ENCODE results near the gene FCHSD2. TPM values are rescaled to one million over a fixed set of nuclear protein-coding genes. Genes with fewer than 3 reads are reported as not detected.

FCHSD2 gene
- total and polyA plus RNA-seq, 2 donors (not counting 3 experiments of a cell fraction or from before 2014, with no cell fraction given): 20.8 to 56.9 TPM

- no peaks in the 10 kb centered on the region for H3K9me3 ChIP-seq (replicated peaks; ENCODE audit: control insufficient read depth, insufficient read depth, low read length)
- CTCF ChIA-PET: interaction anchor here (1.0 kb wide), 1 partner anchor 138 kb away, joined by 3 read pairs; no protein-coding TSS in a partner anchor
- no peaks in the 10 kb centered on the region for H3K27me3 ChIP-seq (ENCODE audit: control insufficient read depth in 2 of 2, insufficient read depth in 2 of 2, low read length in 2 of 2)
- dilution Hi-C loops (cut with MboI; ENCODE audit: extremely low pct_ligation_motif_present, low sequenced_read_pairs) (no loop called here), intact Hi-C loops (cut with micrococcal nuclease) (no loop called here)
- no peak overlapping the region for H2AFZ ChIP-seq (ENCODE audit: low read depth, low read length)
- no peak overlapping the region for H3K9ac ChIP-seq (replicated peaks; ENCODE audit: extremely low read depth, insufficient read depth, low read length)
- no TSS peak for BruUV-seq (replicated peaks)
- H3K36me3 ChIP-seq (ENCODE audit: control insufficient read depth in 2 of 2, extremely low read depth in 1 of 2, insufficient read depth in 2 of 2, low read length in 2 of 2): peaks cover 0 to 3% of the 10 kb centered on the region in 2 experiments
- no peaks in the 10 kb centered on the region for H4K20me1 ChIP-seq (replicated peaks; ENCODE audit: control insufficient read depth, extremely low read depth, insufficient read depth, low read length)
- no peaks in the 10 kb centered on the region for H3K9me1 ChIP-seq (replicated peaks; ENCODE audit: control insufficient read depth, extremely low read depth, insufficient read depth, low read length)
- FAIRE-seq (no peak), DNase-seq (ENCODE audit: low read depth, low spot score) (no peak)
- no peaks in the 10 kb centered on the region for H3K4me1 ChIP-seq (ENCODE audit: control insufficient read depth, extremely low read depth, insufficient read depth, low read length)
- POLR2A ChIA-PET: no interaction called here
- peaks cover 8% of the 10 kb centered on the region for H3K79me2 ChIP-seq (ENCODE audit: control insufficient read depth, insufficient read depth, low read length)
- H3K27ac ChIP-seq (ENCODE audit: insufficient read depth, low read depth, low read length): no peak overlapping the region
- TF ChIP-seq GATA2 (IDR thresholded peaks at IDR 0.05; ENCODE audit: insufficient read depth, insufficient read length, low read depth, low read length) (no peak), POLR2AphosphoS5 (IDR thresholded peaks at IDR 0.05; ENCODE audit: insufficient read depth, low read depth, low read length) (no peak), JUN (IDR thresholded peaks at IDR 0.05; ENCODE audit: borderline replicate concordance, insufficient read depth, insufficient read length, low read depth) (no peak), EZH2 (IDR thresholded peaks at IDR 0.05; ENCODE audit: borderline replicate concordance, low read depth, low read length, severe bottlenecking) (no peak), CTCF (IDR thresholded peaks at IDR 0.05; ENCODE audit: extremely low read depth in 1 of 2, insufficient read depth in 1 of 2, low read depth in 1 of 2, low read length in 2 of 2) (no peak), FOS (IDR thresholded peaks at IDR 0.05; ENCODE audit: borderline replicate concordance, insufficient read depth, low read length) (no peak), POLR2A (IDR thresholded peaks at IDR 0.05; ENCODE audit: low read depth, low read length) (no peak), MYC (IDR thresholded peaks at IDR 0.05; ENCODE audit: low read depth, low read length) (no peak), MAX (IDR thresholded peaks at IDR 0.05; ENCODE audit: insufficient read depth, insufficient read length) (no peak)
- H3K4me3 ChIP-seq (replicated peaks in 1 of 3; ENCODE audit: insufficient read depth in 1 of 3, low read depth in 1 of 3, low read length in 3 of 3): no peak overlapping the region
- H3K4me2 ChIP-seq (ENCODE audit: insufficient read depth, low read length): no peak overlapping the region
Measured at GRCh38 chr11:73040046-73040445, 102.1 kb downstream of the FCHSD2 start.

Measured in endothelial cell of umbilical vein (primary cell).